KMS-11 (cell line): Measurements from ENCODE around the gene TRIM9.

Source experiments
- H2AFZ ChIP-seq: fragments of 200-600 bp; sonication (generic); 2 replicates; pipeline ENCODE4 v1.6.1; 2016; ENCODE audit warnings: antibody characterized with exemption, mixed run types, low read depth
- H3K27ac ChIP-seq: fragments of 200-600 bp; sonication (generic); 2 replicates; pipeline ENCODE4 v1.6.1; 2016; ENCODE audit warnings: mild to moderate bottlenecking, mixed run types
- H3K27me3 ChIP-seq: fragments of 200-600 bp; sonication (generic); 2 replicates; pipeline ENCODE4 v1.6.1; 2017; ENCODE audit warnings: mild to moderate bottlenecking, low read depth, mixed run types, moderate library complexity; ENCODE audit not compliant: insufficient read depth
- H3K36me3 ChIP-seq: fragments of 200-600 bp; sonication (generic); 2 replicates; pipeline ENCODE4 v1.6.1; 2017; ENCODE audit warnings: mild to moderate bottlenecking, mixed run types; ENCODE audit not compliant: insufficient read depth
- H3K4me1 ChIP-seq: fragments of 200-600 bp; sonication (generic); 2 replicates; pipeline ENCODE4 v1.6.1; 2016; ENCODE audit warnings: mild to moderate bottlenecking, low read depth, mixed run types; ENCODE audit not compliant: poor library complexity, severe bottlenecking
- H3K4me2 ChIP-seq: fragments of 200-600 bp; sonication (generic); 2 replicates; pipeline ENCODE4 v1.7.0; 2016; ENCODE audit warnings: mild to moderate bottlenecking, mixed run types
- H3K4me3 ChIP-seq: fragments of 200-600 bp; sonication (generic); IDR thresholded peaks from 2 replicates; pipeline ENCODE4 v1.6.1; 2017; ENCODE audit warnings: low read depth, low read length, mixed read lengths; ENCODE audit not compliant: insufficient read depth
- H3K79me2 ChIP-seq: fragments of 200-600 bp; sonication (generic); 2 replicates; pipeline ENCODE4 v1.6.1; 2016; ENCODE audit warnings: low read depth, mixed run types; ENCODE audit not compliant: insufficient read depth
- H3K9ac ChIP-seq: fragments of 200-600 bp; sonication (generic); 2 replicates; pipeline ENCODE4 v1.6.1; 2016; ENCODE audit warnings: mild to moderate bottlenecking, mixed run types
- H4K20me1 ChIP-seq: fragments of 200-600 bp; sonication (generic); 2 replicates; pipeline ENCODE4 v1.6.1; 2016; ENCODE audit warnings: mild to moderate bottlenecking, mixed run types; ENCODE audit not compliant: insufficient read depth
- CTCF ChIP-seq: fragments of 200-600 bp; sonication (generic); conservative IDR thresholded peaks from 2 replicates; pipeline ENCODE4 v1.6.1; 2017; ENCODE audit warnings: low read depth, mild to moderate bottlenecking, antibody characterized with exemption, low read length, moderate library complexity, mixed read lengths

TRIM9 gene

GRCh38 chr14:51041108-51041531 lies 53.8 kb downstream of the TRIM9 start:
- Histone ChIP-seq H3K79me2 (no peaks in the 10 kb centered on the region), H3K36me3 (no peaks in the 10 kb centered on the region), H3K27me3 (no peaks in the 10 kb centered on the region), H3K27ac (no peak overlapping the region), H3K4me2 (no peak overlapping the region), H4K20me1 (no peaks in the 10 kb centered on the region), H3K9ac (no peak overlapping the region), H2AFZ (no peak overlapping the region), H3K4me1 (no peaks in the 10 kb centered on the region), H3K4me3 (no peak overlapping the region)
- no peak for TF ChIP-seq CTCF

- no peak overlapping the region for H3K4me2 ChIP-seq
These were observed 55.7 kb downstream of the TRIM9 start for GRCh38 chr14:51039252-51039651.

GRCh38 chr14:51035611-51036192 lies 59.2 kb downstream of the TRIM9 start:
- no peak overlapping the region for H3K27ac ChIP-seq
- H3K36me3 ChIP-seq: no peaks in the 10 kb centered on the region
- no peaks in the 10 kb centered on the region for H3K27me3 ChIP-seq
- no peak overlapping the region for H3K4me2 ChIP-seq
- no peaks in the 10 kb centered on the region for H4K20me1 ChIP-seq
- H2AFZ ChIP-seq: no peak overlapping the region
- no peaks in the 10 kb centered on the region for H3K4me1 ChIP-seq
- no peak overlapping the region for H3K9ac ChIP-seq
- no peak for TF ChIP-seq CTCF
- H3K79me2 ChIP-seq: no peaks in the 10 kb centered on the region
- H3K4me3 ChIP-seq: no peak overlapping the region

More at GRCh38 chr14:51039252-51039651, 55.7 kb downstream of the TRIM9 start:
- Histone ChIP-seq H2AFZ (no peak overlapping the region), H3K4me1 (no peaks in the 10 kb centered on the region), H3K9ac (no peak overlapping the region), H3K27ac (no peak overlapping the region), H3K4me3 (no peak overlapping the region), H4K20me1 (no peaks in the 10 kb centered on the region), H3K27me3 (no peaks in the 10 kb centered on the region), H3K36me3 (no peaks in the 10 kb centered on the region), H3K79me2 (no peaks in the 10 kb centered on the region)
- TF ChIP-seq CTCF: no peak

- Histone ChIP-seq H3K4me1 (no peaks in the 10 kb centered on the region), H3K27me3 (no peaks in the 10 kb centered on the region), H3K79me2 (no peaks in the 10 kb centered on the region), H3K27ac (no peak overlapping the region), H4K20me1 (no peaks in the 10 kb centered on the region), H2AFZ (no peak overlapping the region), H3K4me2 (no peak overlapping the region), H3K4me3 (no peak overlapping the region), H3K9ac (no peak overlapping the region), H3K36me3 (no peaks in the 10 kb centered on the region)
- no peak for TF ChIP-seq CTCF
These were observed 65.8 kb downstream of the TRIM9 start for GRCh38 chr14:51028851-51029754.
